ENCODE measurements around the gene AUTS2.
"Not testable (repeated sequence)": the region's sequence is repeated elsewhere in the genome, so short reads cannot be mapped to it uniquely, and the experiment has no call there.

Gene AUTS2

DNA sequence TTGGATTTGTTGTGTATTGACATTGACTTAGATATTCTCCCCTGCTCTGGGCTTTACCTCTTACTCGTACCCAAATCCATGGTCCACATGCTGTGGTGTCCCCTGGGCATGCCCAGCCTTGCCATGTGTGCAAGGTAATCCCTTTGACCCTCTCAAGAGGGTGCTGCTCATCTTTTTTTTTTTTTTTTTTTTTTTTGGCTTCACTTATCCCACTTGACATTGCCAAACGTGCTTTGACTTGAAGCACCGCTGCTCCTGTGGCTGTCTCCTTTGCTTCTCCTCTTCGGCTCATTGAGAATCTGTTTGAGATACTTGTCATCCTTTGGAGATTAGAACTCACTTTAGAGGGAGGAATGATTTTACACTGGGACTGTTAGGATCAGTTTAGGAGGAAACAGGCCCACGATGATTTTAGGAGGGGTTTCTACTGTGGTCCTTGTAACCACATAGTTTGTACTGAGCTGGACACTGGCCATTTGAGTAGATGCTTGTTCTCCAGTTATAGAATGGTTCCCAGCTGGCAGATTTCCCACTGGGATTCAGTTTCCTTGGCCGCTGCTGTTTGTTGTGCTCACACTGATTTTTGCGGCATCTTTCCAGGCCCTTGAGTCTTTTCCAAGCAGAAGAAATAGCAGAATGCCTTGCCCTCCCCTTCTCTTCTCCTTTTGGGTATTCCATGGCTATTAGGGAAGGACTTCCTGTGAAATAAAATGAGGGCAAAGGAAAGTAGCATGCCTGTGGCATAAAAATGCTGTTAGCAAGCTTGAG is 184.8 kb downstream of the AUTS2 start:
- Histone ChIP-seq H3K27ac (ENCODE audit: poor library complexity, severe bottlenecking) (no peak overlapping the region), H3K4me3 (ENCODE audit: severe bottlenecking) (no peak overlapping the region), H3K4me1 (ENCODE audit: insufficient read depth, poor library complexity, severe bottlenecking) (no peaks in the 10 kb centered on the region), H3K9me3 (ENCODE audit: severe bottlenecking) (no peaks in the 10 kb centered on the region), H3K36me3 (ENCODE audit: low read depth) (no peaks in the 10 kb centered on the region), H3K27me3 (ENCODE audit: insufficient read depth, poor library complexity, severe bottlenecking) (no peaks in the 10 kb centered on the region)
- ATAC-seq (ENCODE audit: low read depth) (no peak), DNase-seq (ENCODE audit: low spot score) (no peak)
- TF ChIP-seq, protein P1, sequence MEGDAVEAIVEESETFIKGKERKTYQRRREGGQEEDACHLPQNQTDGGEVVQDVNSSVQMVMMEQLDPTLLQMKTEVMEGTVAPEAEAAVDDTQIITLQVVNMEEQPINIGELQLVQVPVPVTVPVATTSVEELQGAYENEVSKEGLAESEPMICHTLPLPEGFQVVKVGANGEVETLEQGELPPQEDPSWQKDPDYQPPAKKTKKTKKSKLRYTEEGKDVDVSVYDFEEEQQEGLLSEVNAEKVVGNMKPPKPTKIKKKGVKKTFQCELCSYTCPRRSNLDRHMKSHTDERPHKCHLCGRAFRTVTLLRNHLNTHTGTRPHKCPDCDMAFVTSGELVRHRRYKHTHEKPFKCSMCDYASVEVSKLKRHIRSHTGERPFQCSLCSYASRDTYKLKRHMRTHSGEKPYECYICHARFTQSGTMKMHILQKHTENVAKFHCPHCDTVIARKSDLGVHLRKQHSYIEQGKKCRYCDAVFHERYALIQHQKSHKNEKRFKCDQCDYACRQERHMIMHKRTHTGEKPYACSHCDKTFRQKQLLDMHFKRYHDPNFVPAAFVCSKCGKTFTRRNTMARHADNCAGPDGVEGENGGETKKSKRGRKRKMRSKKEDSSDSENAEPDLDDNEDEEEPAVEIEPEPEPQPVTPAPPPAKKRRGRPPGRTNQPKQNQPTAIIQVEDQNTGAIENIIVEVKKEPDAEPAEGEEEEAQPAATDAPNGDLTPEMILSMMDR (IDR thresholded peaks at IDR 0.05; ENCODE audit: poor library complexity, severe bottlenecking) = no peak

DNA sequence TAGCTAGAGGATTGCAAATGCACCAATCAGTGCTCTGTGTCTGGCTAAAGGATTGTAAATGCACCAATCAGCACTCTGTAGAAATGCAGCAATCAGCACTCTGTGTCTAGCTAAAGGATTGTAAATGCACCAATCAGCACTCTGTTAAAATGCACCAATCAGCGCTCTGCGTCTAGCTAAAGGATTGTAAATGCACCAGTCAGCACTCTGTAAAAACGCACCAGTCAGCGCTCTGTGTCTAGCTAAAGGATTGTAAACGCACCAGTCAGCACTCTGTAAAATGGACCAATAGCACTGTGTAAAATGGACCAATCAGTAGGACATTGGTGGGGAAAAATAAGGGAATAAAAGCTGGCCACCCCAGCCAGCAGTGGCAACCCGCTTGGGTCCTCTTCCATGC is 187.9 kb downstream of the AUTS2 start:
- DNase-seq (ENCODE audit: low spot score); H3K27ac ChIP-seq (ENCODE audit: poor library complexity, severe bottlenecking); H3K27me3 ChIP-seq (ENCODE audit: insufficient read depth, poor library complexity, severe bottlenecking); H3K9me3 ChIP-seq (ENCODE audit: severe bottlenecking); H3K4me3 ChIP-seq (ENCODE audit: severe bottlenecking); H3K4me1 ChIP-seq (ENCODE audit: insufficient read depth, poor library complexity, severe bottlenecking); ATAC-seq (ENCODE audit: low read depth); H3K36me3 ChIP-seq (ENCODE audit: low read depth): not testable (repeated sequence)

DNA sequence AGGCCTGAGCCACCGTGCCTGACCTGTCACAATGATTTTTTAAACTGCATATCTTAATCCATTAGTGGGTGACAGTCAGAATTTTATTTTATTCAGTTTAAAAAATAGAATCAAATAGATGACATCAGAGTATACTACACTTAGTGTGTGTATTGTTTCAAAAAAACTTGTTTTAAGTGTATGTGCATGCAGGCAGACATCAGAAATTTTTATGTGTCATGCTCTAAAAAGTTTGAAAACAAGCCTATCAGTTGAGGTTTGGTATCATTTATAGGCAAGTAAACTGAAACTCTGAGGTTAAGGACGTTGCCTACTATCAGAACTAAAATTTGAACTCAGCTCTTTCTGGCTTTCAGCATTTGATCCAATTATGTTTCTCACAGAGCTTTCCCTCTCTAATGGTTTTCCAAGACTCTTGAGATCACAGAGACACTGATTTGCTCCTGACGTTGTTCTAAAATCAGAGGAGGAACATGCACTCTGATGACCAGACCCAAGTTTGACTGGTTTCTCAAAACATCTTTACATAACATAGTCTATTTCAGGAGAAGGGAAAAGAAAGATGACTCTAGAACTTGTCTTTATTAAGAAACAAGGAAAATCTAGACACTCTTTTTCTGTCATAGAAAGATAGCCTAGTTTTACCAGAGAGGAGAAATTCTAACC is 188.6 kb downstream of the AUTS2 start:
- H3K27me3 ChIP-seq (ENCODE audit: insufficient read depth, poor library complexity, severe bottlenecking) = no peaks in the 10 kb centered on the region

DNA sequence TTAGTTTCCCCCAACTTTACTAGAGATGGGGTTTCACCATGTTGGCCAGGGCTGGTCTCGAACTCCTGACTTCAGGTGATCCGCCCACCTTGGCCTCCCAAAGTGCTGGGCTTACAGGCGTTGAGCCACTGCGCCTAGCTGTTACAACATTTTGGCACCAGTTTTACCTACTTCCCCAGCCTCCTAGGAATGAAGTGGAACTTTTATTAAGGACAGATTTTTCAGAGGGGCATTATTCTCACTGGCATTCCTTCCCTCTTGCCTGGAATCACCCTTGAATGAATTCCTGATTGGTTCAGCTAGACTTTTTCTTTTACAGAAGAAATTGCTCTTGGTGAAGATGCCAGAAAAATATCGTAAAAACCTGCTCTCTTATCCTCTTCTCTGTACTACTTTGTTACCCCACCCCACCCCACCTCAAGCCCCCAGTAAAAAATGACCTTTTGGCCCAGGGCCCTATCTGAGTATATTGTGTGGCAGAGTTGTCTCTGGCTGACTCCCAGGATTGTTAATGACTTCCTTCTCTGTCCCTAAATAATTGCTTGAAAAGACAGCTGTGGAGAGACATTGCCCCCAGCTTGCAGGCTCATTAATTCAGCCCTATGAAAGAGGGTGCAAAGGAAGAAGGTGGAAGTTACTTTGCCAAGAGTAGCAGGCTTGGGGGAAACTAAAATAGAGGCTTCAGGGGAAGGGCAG is 189.6 kb downstream of the AUTS2 start:
- TF ChIP-seq, protein P1 (IDR thresholded peaks at IDR 0.05; ENCODE audit: poor library complexity, severe bottlenecking) = no peak
- ATAC-seq (ENCODE audit: low read depth) (no peak), DNase-seq (ENCODE audit: low spot score) (no peak)
- Histone ChIP-seq H3K36me3 (ENCODE audit: low read depth) (no peaks in the 10 kb centered on the region), H3K27me3 (ENCODE audit: insufficient read depth, poor library complexity, severe bottlenecking) (no peaks in the 10 kb centered on the region), H3K4me3 (ENCODE audit: severe bottlenecking) (no peak overlapping the region), H3K9me3 (ENCODE audit: severe bottlenecking) (no peaks in the 10 kb centered on the region), H3K4me1 (ENCODE audit: insufficient read depth, poor library complexity, severe bottlenecking) (no peaks in the 10 kb centered on the region), H3K27ac (ENCODE audit: poor library complexity, severe bottlenecking) (no peak overlapping the region)

More for the DNA sequence above, 188.6 kb downstream of the AUTS2 start:
- Histone ChIP-seq H3K27ac (ENCODE audit: poor library complexity, severe bottlenecking) (no peak overlapping the region), H3K9me3 (ENCODE audit: severe bottlenecking) (no peaks in the 10 kb centered on the region), H3K36me3 (ENCODE audit: low read depth) (no peaks in the 10 kb centered on the region), H3K4me3 (ENCODE audit: severe bottlenecking) (no peak overlapping the region), H3K4me1 (ENCODE audit: insufficient read depth, poor library complexity, severe bottlenecking) (no peaks in the 10 kb centered on the region)
- ATAC-seq (ENCODE audit: low read depth) (no peak), DNase-seq (ENCODE audit: low spot score) (no peak)
- TF ChIP-seq, protein P1 (IDR thresholded peaks at IDR 0.05; ENCODE audit: poor library complexity, severe bottlenecking) = no peak

DNA sequence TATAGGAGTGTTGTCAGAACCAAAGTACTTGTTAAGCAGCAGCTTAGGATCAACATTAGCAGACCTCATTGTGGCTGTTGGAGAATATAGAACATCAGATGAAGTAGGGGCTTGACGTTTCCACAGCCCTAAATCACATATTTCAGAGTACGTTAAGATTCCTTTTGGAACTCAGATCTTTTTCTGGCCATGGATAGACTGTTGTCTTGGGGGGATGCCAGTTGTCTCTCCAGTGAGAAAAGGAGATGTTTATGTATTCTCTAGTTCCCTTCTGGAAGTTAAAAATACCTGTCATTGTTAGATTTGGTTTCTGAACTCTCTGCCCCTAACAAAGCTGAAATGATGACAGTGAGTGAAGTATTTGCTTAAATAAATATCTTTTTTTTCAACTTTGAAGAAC is 191.3 kb downstream of the AUTS2 start:
- Histone ChIP-seq H3K27ac (ENCODE audit: poor library complexity, severe bottlenecking) (no peak overlapping the region), H3K4me1 (ENCODE audit: insufficient read depth, poor library complexity, severe bottlenecking) (no peaks in the 10 kb centered on the region), H3K36me3 (ENCODE audit: low read depth) (no peaks in the 10 kb centered on the region), H3K4me3 (ENCODE audit: severe bottlenecking) (no peak overlapping the region), H3K9me3 (ENCODE audit: severe bottlenecking) (no peaks in the 10 kb centered on the region), H3K27me3 (ENCODE audit: insufficient read depth, poor library complexity, severe bottlenecking) (no peaks in the 10 kb centered on the region)
- TF ChIP-seq, protein P1 (IDR thresholded peaks at IDR 0.05; ENCODE audit: poor library complexity, severe bottlenecking) = no peak
- ATAC-seq (ENCODE audit: low read depth) (no peak), DNase-seq (ENCODE audit: low spot score) (no peak)
